GM12878 (cell line): ENCODE data around the gene UBE2I. TPM values are rescaled to one million over a fixed set of nuclear protein-coding genes. Genes with fewer than 3 reads are reported as not detected.

ENCODE experiments used
- ATAC-seq: fragments of 200-7000 bp; cut with Tn5 transposase; 3 replicates; pipeline ENCODE4 v1.9.1; 2020; ENCODE audit warnings: mild to moderate bottlenecking, moderate library complexity
- BruUV-seq: library from RNA; stranded (reverse); fragments of 400-500 nt; replicated peaks from 2 replicates; lab custom pipeline; 2021; lab: Mats Ljungman, UMichigan
- CTCF ChIA-PET: fragments of 300-600 bp; sonication (Branson Sonifier 250); formaldehyde crosslinking; extraction: SDS; loops from one replicate; lab custom pipeline; 2021; ENCODE audit warnings: inconsistent platforms; lab: Yijun Ruan, JAX
- POLR2A ChIA-PET: fragments of 350-600 bp; formaldehyde crosslinking; extraction: SDS; loops from one replicate; lab custom pipeline; 2021; ENCODE audit warnings: inconsistent platforms; lab: Charles Lee
- RAD21 ChIA-PET: fragments of 300-600 bp; sonication (Branson Sonifier 250); formaldehyde crosslinking; loops from one replicate; lab custom pipeline; 2023; ENCODE audit warnings: antibody characterized with exemption; ENCODE audit not compliant: unreplicated experiment; lab: Charles Lee
- SMC1A ChIA-PET: fragments of 300-600 bp; sonication (Branson Sonifier 250); formaldehyde crosslinking; loops from one replicate; lab custom pipeline; 2023; ENCODE audit not compliant: unreplicated experiment, uncharacterized antibody; lab: Charles Lee
- DNase-seq: peaks from one replicate; pipeline ENCODE4 v3.0.0-alpha.2; 2011; ENCODE audit warnings: low read depth, low spot score
- FAIRE-seq: peaks from 3 replicates; lab custom pipeline; 2011; peaks lifted over from hg19 to GRCh38; lab: Jason Lieb, UNC
- H2AFZ ChIP-seq: 2 replicates; pipeline ENCODE4 v1.6.0; 2011; ENCODE audit warnings: low read depth, low read length, control low read depth; ENCODE audit not compliant: control insufficient read depth
- H3K27ac ChIP-seq: 2 replicates; pipeline ENCODE4 v1.5.1; 2011; ENCODE audit warnings: control low read depth; ENCODE audit not compliant: control insufficient read depth, insufficient read depth
- H3K27me3 ChIP-seq, 2 experiments: replicated peaks in 1 of 2; 2 replicates each; pipeline versions ENCODE4 v1.6.0 to v1.6.1; 2011; ENCODE audit warnings: low read length in 1 of 2; ENCODE audit not compliant: control insufficient read depth in 2 of 2, insufficient read depth in 2 of 2
- H3K36me3 ChIP-seq, 2 experiments: 2 replicates each; pipeline ENCODE4 v1.5.1; 2011; ENCODE audit warnings: low read length in 1 of 2; ENCODE audit not compliant: control insufficient read depth in 2 of 2, insufficient read depth in 2 of 2
- H3K4me1 ChIP-seq: 2 replicates; pipeline ENCODE4 v1.6.1; 2011; ENCODE audit warnings: mild to moderate bottlenecking, low read length, moderate library complexity, mixed read lengths; ENCODE audit not compliant: control insufficient read depth, insufficient read depth
- H3K4me2 ChIP-seq: 2 replicates; pipeline ENCODE4 v1.6.0; 2011; ENCODE audit warnings: control low read depth; ENCODE audit not compliant: control insufficient read depth, insufficient read depth
- H3K4me3 ChIP-seq: fragments of 200-600 bp; sonication (generic); 2 replicates; pipeline ENCODE4 v1.5.1; 2016
- H3K79me2 ChIP-seq: 2 replicates; pipeline ENCODE4 v1.6.0; 2011; ENCODE audit warnings: low read length; ENCODE audit not compliant: control insufficient read depth, insufficient read depth
- H3K9ac ChIP-seq: 2 replicates; pipeline ENCODE4 v1.8.0; 2011; ENCODE audit warnings: low read length, control low read depth, mixed read lengths; ENCODE audit not compliant: control insufficient read depth, insufficient read depth
- H3K9me3 ChIP-seq: replicated peaks from 3 replicates; pipeline ENCODE4 v1.5.1; 2011; ENCODE audit warnings: mild to moderate bottlenecking, low read length; ENCODE audit not compliant: control insufficient read depth, insufficient read depth
- H4K20me1 ChIP-seq: 2 replicates; pipeline ENCODE4 v1.6.0; 2011; ENCODE audit not compliant: control insufficient read depth, insufficient read depth
- EP300 ChIP-seq, 2 experiments: fragments of 150-350 bp in 1 of 2; IDR thresholded peaks; 2 replicates each; pipeline ENCODE4 v1.6.1; 2011 to 2012; ENCODE audit warnings: low read depth in 2 of 2, low read length in 2 of 2, borderline replicate concordance in 1 of 2, improper control_type of control experiment in 1 of 2, inconsistent platforms in 1 of 2; ENCODE audit not compliant: control insufficient read depth in 1 of 2
- GABPA ChIP-seq: IDR thresholded peaks from 2 replicates; pipeline ENCODE4 v1.6.1; 2014; ENCODE audit warnings: antibody characterized with exemption, low read depth, mild to moderate bottlenecking, inconsistent platforms
- MTA2 ChIP-seq: fragments of 450-650 bp; IDR thresholded peaks from 2 replicates; pipeline ENCODE4 v1.6.1; 2016; ENCODE audit warnings: low read depth, mild to moderate bottlenecking, moderate library complexity
- PKNOX1 ChIP-seq: fragments of 450-650 bp; IDR thresholded peaks from 2 replicates; pipeline ENCODE4 v1.6.1; 2016; ENCODE audit warnings: mild to moderate bottlenecking
- PML ChIP-seq: IDR thresholded peaks from 2 replicates; pipeline ENCODE4 v1.6.1; 2012; ENCODE audit warnings: low read length, inconsistent platforms
- POLR2A ChIP-seq: IDR thresholded peaks from 2 replicates; pipeline ENCODE4 v1.6.1; 2011; ENCODE audit warnings: low read depth, mild to moderate bottlenecking, low read length
- ZSCAN29 ChIP-seq: fragments of 450-650 bp; IDR thresholded peaks from 2 replicates; pipeline ENCODE4 v1.6.1; 2017; ENCODE audit warnings: mild to moderate bottlenecking, moderate library complexity
- WGBS: methylation state at CpG from one replicate; pipeline ENCODE4 v1.1.6; 2016; ENCODE audit warnings: low lambda C conversion rate; ENCODE audit not compliant: insufficient replicate concordance, insufficient coverage; ENCODE audit errors: missing lambda C conversion rate; 5-methylcytosine and 5-hydroxymethylcytosine counted together
- in situ Hi-C: fragments of 300-500 bp; cut with MboI; formaldehyde crosslinking; loops from 9 replicates; pipeline ENCODE4 v1.14.3; 2018; ENCODE audit warnings: mixed read lengths
- intact Hi-C: fragments of 100-400 bp; cut with micrococcal nuclease; formaldehyde crosslinking; loops from one replicate; pipeline ENCODE4 v1.14.2; 2022; ENCODE audit not compliant: unreplicated experiment
- polyA plus RNA-seq, 11 experiments: library from polyadenylated mRNA; depleted of rRNA in 4 of 11; unstranded in 6 of 11; stranded (reverse) in 5 of 11; fragments of >200 nt; fragmentation: Nextera tagmentation in 4 of 11; fragmentation: Illumina TruSeq in 1 of 11; extraction: Ambion mirVana in 4 of 11; extraction: Trizol in 1 of 11; gene quantifications; 1 replicate in 1 of 11; 2 replicates in 10 of 11; pipeline versions ENCODE4 v1.2.1 to v1.2.3, GENCODE V29; 2011 to 2016; ENCODE audit warnings: inconsistent platforms in 2 of 11, missing spikeins in 2 of 11, low read depth in 1 of 11
- total RNA-seq, 4 experiments: library from RNA; depleted of rRNA in 3 of 4; stranded (reverse); fragments of >200 nt in 3 of 4; fragmentation: Illumina TruSeq in 1 of 4; extraction: Trizol in 1 of 4; gene quantifications; 2 replicates each; pipeline versions ENCODE4 v1.2.1 to v1.2.3, GENCODE V29; 2013 to 2021

Gene UBE2I
- total and polyA plus RNA-seq, 10 of the 15 experiments (the other 5 are each of a cell fraction or from before 2014, with no cell fraction given), result 47.5 to 243 (median 194) TPM

GRCh38 chr16:1355591-1355990 is 46.2 kb downstream of the UBE2I start (continued):
- TF ChIP-seq GABPA, result no peak
- no peak for TF ChIP-seq PKNOX1
- TF ChIP-seq PML, result no peak
- no peak for TF ChIP-seq MTA2

GRCh38 chr16:1356061-1356900 is 46.8 kb downstream of the UBE2I start:
- FAIRE-seq (no peak), DNase-seq (no peak), ATAC-seq (no peak)
- intact Hi-C loops, result no loop called here
- 73% methylated on average over 28 of the region's 33 CpGs for WGBS
- H3K4me1 ChIP-seq, result no peaks in the 10 kb centered on the region
- H3K27me3 ChIP-seq, result no peaks in the 10 kb centered on the region
- TF ChIP-seq ZSCAN29, result no peak
- 0 out of 2 replicates have a peak, but pooled peaks have one; percentile 6 for TF ChIP-seq POLR2A
- TF ChIP-seq EP300 (IDR thresholded peaks at IDR 0.05; ENCODE audit: borderline replicate concordance in 1 of 2, control insufficient read depth in 1 of 2, low read depth in 2 of 2, low read length in 2 of 2), result no peak
- no TSS peak for BruUV-seq
- in situ Hi-C loops, result no loop called here
- H3K36me3 ChIP-seq, result no peaks in the 10 kb centered on the region; a peak in 2 of 4 replicates
- H3K4me2 ChIP-seq, result no peak overlapping the region
- no peaks in the 10 kb centered on the region for H4K20me1 ChIP-seq
- ChIA-PET SMC1A (no interaction called here), POLR2A (no interaction called here), CTCF (no interaction called here), RAD21 (no interaction called here)
- H3K9me3 ChIP-seq, result no peaks in the 10 kb centered on the region
- no peak overlapping the region for H3K27ac ChIP-seq
- H3K4me3 ChIP-seq, result no peak overlapping the region
- peaks cover 17% of the 10 kb centered on the region for H3K79me2 ChIP-seq
- no peak overlapping the region for H3K9ac ChIP-seq
- H2AFZ ChIP-seq, result no peak overlapping the region
